Measurements from ENCODE around the gene UBAP2.

DNA sequence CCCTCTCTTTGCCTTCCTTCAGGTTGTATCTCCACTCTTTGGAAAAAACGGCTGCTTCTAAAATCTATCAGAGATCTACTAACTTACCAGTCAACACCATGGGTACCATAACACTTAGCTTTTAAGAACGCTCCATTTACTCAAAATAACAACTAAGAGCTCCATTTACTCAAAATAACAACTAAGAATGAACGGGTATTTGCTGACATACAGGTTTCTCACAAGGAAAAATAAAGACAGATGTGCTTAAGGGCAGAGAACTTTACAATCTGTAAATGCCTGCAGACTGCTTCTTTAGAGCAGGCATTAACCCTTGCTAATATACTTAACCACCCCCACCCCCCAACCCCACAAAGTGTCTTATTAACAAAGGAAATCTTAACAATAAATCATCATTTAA lies 2.8 kb downstream of the UBAP2 start:
- TF ChIP-seq, protein P1, sequence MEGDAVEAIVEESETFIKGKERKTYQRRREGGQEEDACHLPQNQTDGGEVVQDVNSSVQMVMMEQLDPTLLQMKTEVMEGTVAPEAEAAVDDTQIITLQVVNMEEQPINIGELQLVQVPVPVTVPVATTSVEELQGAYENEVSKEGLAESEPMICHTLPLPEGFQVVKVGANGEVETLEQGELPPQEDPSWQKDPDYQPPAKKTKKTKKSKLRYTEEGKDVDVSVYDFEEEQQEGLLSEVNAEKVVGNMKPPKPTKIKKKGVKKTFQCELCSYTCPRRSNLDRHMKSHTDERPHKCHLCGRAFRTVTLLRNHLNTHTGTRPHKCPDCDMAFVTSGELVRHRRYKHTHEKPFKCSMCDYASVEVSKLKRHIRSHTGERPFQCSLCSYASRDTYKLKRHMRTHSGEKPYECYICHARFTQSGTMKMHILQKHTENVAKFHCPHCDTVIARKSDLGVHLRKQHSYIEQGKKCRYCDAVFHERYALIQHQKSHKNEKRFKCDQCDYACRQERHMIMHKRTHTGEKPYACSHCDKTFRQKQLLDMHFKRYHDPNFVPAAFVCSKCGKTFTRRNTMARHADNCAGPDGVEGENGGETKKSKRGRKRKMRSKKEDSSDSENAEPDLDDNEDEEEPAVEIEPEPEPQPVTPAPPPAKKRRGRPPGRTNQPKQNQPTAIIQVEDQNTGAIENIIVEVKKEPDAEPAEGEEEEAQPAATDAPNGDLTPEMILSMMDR (IDR thresholded peaks at IDR 0.05), result no peak
- TF ChIP-seq POLR2A (IDR thresholded peaks at IDR 0.05), result no peak

All from suprapubic skin (tissue), 3 donors.